GM12878 (cell line): ENCODE measurements around the gene ALG3.

Source experiments
- CTCF ChIP-seq, 3 experiments: IDR thresholded peaks in 2 of 3; conservative IDR thresholded peaks in 1 of 3; 2 replicates each; pipeline ENCODE4 v1.5.1; 2011; ENCODE audit warnings: low read depth in 3 of 3, low read length in 3 of 3, mild to moderate bottlenecking in 3 of 3, control low read depth in 2 of 3, moderate library complexity in 2 of 3, inconsistent platforms in 1 of 3, mixed read lengths in 1 of 3; ENCODE audit not compliant: control insufficient read depth in 2 of 3, insufficient read depth in 1 of 3; ENCODE audit errors: extremely low read depth in 1 of 3
- ELK1 ChIP-seq: IDR thresholded peaks from 2 replicates; pipeline ENCODE4 v1.6.1; 2012; ENCODE audit warnings: low read depth, low read length, improper control_type of control experiment
- EP300 ChIP-seq, 2 experiments: fragments of 150-350 bp in 1 of 2; IDR thresholded peaks; 2 replicates each; pipeline ENCODE4 v1.6.1; 2011 to 2012; ENCODE audit warnings: low read depth in 2 of 2, low read length in 2 of 2, borderline replicate concordance in 1 of 2, improper control_type of control experiment in 1 of 2, inconsistent platforms in 1 of 2; ENCODE audit not compliant: control insufficient read depth in 1 of 2
- ETV6 ChIP-seq, 2 experiments: fragments of 450-650 bp in 1 of 2; IDR thresholded peaks in 1 of 2; conservative IDR thresholded peaks in 1 of 2; 2 replicates each; pipeline ENCODE4 v1.6.1; 2014; ENCODE audit warnings: antibody characterized with exemption in 1 of 2, borderline replicate concordance in 1 of 2, low read depth in 1 of 2, mild to moderate bottlenecking in 1 of 2, moderate library complexity in 1 of 2
- HDAC6 ChIP-seq: fragments of 200-600 bp; sonication (generic); IDR thresholded peaks from one replicate; pipeline ENCODE4 v1.8.0; 2017; ENCODE audit warnings: antibody characterized with exemption; ENCODE audit not compliant: unreplicated experiment
- NRF1 ChIP-seq: conservative IDR thresholded peaks from 2 replicates; pipeline ENCODE4 v1.6.1; 2011; ENCODE audit warnings: mild to moderate bottlenecking, low read depth, low read length, improper control_type of control experiment
- POLR2A ChIP-seq: IDR thresholded peaks from 2 replicates; pipeline ENCODE4 v1.6.1; 2011; ENCODE audit warnings: low read depth, mild to moderate bottlenecking, low read length
- POLR2AphosphoS5 ChIP-seq: IDR thresholded peaks from 2 replicates; pipeline ENCODE4 v1.6.1; 2011; ENCODE audit warnings: mild to moderate bottlenecking, low read length, inconsistent platforms
- ZNF384 ChIP-seq: IDR thresholded peaks from 2 replicates; pipeline ENCODE4 v1.6.1; 2012; ENCODE audit warnings: low read depth, mild to moderate bottlenecking, low read length, improper control_type of control experiment, borderline replicate concordance
- ZNF622 ChIP-seq: fragments of 450-650 bp; IDR thresholded peaks from 2 replicates; pipeline ENCODE4 v1.6.1; 2017; ENCODE audit warnings: mild to moderate bottlenecking, inconsistent platforms
- TF ChIP-seq, protein P1 (sequence below): IDR thresholded peaks from 2 replicates; pipeline ENCODE4 v1.6.1; 2012; ENCODE audit warnings: low read depth, low read length, improper control_type of control experiment
- TF ChIP-seq, protein P2 (sequence below): IDR thresholded peaks from 2 replicates; pipeline ENCODE4 v1.6.1; 2012; ENCODE audit warnings: low read depth, low read length, improper control_type of control experiment

DNA sequence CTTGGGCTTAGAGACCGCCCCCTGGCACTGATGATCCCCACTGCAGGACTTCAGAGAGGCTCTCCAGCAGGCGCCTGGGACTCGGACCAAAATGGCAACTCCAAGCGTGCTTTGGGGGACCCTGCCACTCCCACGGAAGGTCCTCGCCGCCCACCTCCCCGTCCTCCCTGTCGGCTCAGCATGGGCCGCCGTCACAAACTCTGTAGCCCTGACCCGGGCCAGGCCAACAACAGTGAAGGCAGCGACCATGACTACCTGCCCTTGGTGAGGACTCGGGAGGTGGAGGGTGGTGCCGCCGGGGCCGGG is 7.7 kb downstream of the ALG3 start:
- TF ChIP-seq EP300 (IDR thresholded peaks at IDR 0.05; ENCODE audit: borderline replicate concordance in 1 of 2, control insufficient read depth in 1 of 2, low read depth in 2 of 2, low read length in 2 of 2) (no peak), POLR2A (no peak), CTCF (IDR thresholded peaks at IDR 0.05 in 2 of 3, conservative IDR thresholded peaks at IDR 0.05 in 1 of 3; ENCODE audit: control insufficient read depth in 2 of 3, extremely low read depth in 1 of 3, insufficient read depth in 1 of 3, low read depth in 3 of 3, low read length in 3 of 3) (no peak), ETV6 (conservative IDR thresholded peaks at IDR 0.05 in 1 of 2, IDR thresholded peaks at IDR 0.05 in 1 of 2; ENCODE audit: borderline replicate concordance in 1 of 2, low read depth in 1 of 2) (no peak), ZNF622 (no peak), ZNF384 (no peak), POLR2AphosphoS5 (no peak), ELK1 (no peak), HDAC6 (no peak), NRF1 (no peak)
- TF ChIP-seq, protein P1, sequence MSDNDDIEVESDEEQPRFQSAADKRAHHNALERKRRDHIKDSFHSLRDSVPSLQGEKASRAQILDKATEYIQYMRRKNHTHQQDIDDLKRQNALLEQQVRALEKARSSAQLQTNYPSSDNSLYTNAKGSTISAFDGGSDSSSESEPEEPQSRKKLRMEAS: no peak
- TF ChIP-seq, protein P2, sequence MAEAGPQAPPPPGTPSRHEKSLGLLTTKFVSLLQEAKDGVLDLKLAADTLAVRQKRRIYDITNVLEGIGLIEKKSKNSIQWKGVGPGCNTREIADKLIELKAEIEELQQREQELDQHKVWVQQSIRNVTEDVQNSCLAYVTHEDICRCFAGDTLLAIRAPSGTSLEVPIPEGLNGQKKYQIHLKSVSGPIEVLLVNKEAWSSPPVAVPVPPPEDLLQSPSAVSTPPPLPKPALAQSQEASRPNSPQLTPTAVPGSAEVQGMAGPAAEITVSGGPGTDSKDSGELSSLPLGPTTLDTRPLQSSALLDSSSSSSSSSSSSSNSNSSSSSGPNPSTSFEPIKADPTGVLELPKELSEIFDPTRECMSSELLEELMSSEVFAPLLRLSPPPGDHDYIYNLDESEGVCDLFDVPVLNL: no peak
